GM19467 (cell line): ENCODE data around the gene DCC.

ENCODE experiments used
- ATAC-seq: cut with Tn5 transposase; IDR thresholded peaks from one replicate; pipeline ENCODE4 v1.9.1; 2021; ENCODE audit warnings: mild to moderate bottlenecking, moderate library complexity; ENCODE audit not compliant: unreplicated experiment

The DCC gene

GRCh38 chr18:52486052-52486451 lies 146.1 kb downstream of the DCC start:
- no peak for ATAC-seq

GRCh38 chr18:52489396-52490306 lies 149.7 kb downstream of the DCC start:
- ATAC-seq, result no peak

GRCh38 chr18:52496426-52496825 lies 156.4 kb downstream of the DCC start:
- ATAC-seq, result no peak

- no peak for ATAC-seq
Measured at GRCh38 chr18:52499016-52499415, 159.0 kb downstream of the DCC start.

GRCh38 chr18:52499644-52500043 lies 159.6 kb downstream of the DCC start:
- no peak for ATAC-seq

- ATAC-seq, result no peak
Measured at GRCh38 chr18:52504589-52504988, 164.6 kb downstream of the DCC start.

GRCh38 chr18:52510139-52510538 lies 170.1 kb downstream of the DCC start:
- no peak for ATAC-seq

- no peak for ATAC-seq
Measured at GRCh38 chr18:52518086-52518485, 178.1 kb downstream of the DCC start.

- no peak for ATAC-seq
Measured at GRCh38 chr18:52519021-52519420, 179.0 kb downstream of the DCC start.

GRCh38 chr18:52523566-52523965 lies 183.6 kb downstream of the DCC start:
- ATAC-seq, result no peak

- no peak for ATAC-seq
Measured at GRCh38 chr18:52531836-52532235, 191.8 kb downstream of the DCC start.

- ATAC-seq, result no peak
Measured at GRCh38 chr18:52536039-52536438, 196.0 kb downstream of the DCC start.

- no peak for ATAC-seq
Measured at GRCh38 chr18:52537261-52537660, 197.3 kb downstream of the DCC start.

GRCh38 chr18:52541056-52541455 lies 201.1 kb downstream of the DCC start:
- no peak for ATAC-seq

- ATAC-seq, result no peak
Measured at GRCh38 chr18:52544086-52544485, 204.1 kb downstream of the DCC start.

GRCh38 chr18:52546686-52547346 lies 206.8 kb downstream of the DCC start:
- ATAC-seq, result no peak

GRCh38 chr18:52553441-52553840 lies 213.4 kb downstream of the DCC start:
- no peak for ATAC-seq

GRCh38 chr18:52554180-52554579 lies 214.2 kb downstream of the DCC start:
- no peak for ATAC-seq

GRCh38 chr18:52567360-52567759 lies 227.4 kb downstream of the DCC start:
- no peak for ATAC-seq

- no peak for ATAC-seq
Measured at GRCh38 chr18:52569492-52569891, 229.5 kb downstream of the DCC start.

GRCh38 chr18:52570975-52571374 lies 231.0 kb downstream of the DCC start:
- ATAC-seq, result no peak
